Measurements from ENCODE around the gene SGCG. TPM values are rescaled to one million over a fixed set of nuclear protein-coding genes. Genes with fewer than 3 reads are reported as not detected.
"Not testable (repeated sequence)": the region's sequence is repeated elsewhere in the genome, so short reads cannot be mapped to it uniquely, and the experiment has no call there.

The SGCG gene
- polyA plus RNA-seq, 3 donors, result 3.4 to 5.2 (median 4.1) TPM

- DNase-seq (ENCODE audit: extremely low read depth in 1 of 11, low read depth in 9 of 11, low spot score in 4 of 11), result no peak
Observed at GRCh38 chr13:23201870-23202269, 21.1 kb downstream of the SGCG start.

- DNase-seq (ENCODE audit: extremely low read depth in 1 of 11, low read depth in 9 of 11, low spot score in 4 of 11), result no peak
Observed at GRCh38 chr13:23202383-23202782, 21.6 kb downstream of the SGCG start.

- DNase-seq (ENCODE audit: extremely low read depth in 1 of 11, low read depth in 9 of 11, low spot score in 4 of 11), result no peak
Observed at GRCh38 chr13:23203516-23203915, 22.7 kb downstream of the SGCG start.

DNA sequence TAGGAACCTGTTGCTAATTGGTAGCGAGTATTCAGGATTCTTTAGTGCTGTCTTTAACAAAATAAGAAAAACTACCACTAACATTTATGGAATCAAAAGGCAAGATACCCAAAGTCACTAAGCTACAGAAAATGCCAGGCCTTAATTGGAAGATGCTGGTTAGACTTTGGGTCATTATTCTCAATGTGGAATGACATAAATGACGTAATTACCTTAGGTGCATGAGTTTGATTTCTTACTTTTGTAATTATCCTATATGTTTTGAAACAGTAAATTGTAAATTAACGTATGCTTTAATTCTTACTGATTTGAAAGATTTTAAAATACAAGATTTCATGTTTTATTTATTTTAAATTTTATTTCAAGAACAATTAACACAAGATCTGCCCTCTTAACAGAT is 25.0 kb downstream of the SGCG start:
- DNase-seq (ENCODE audit: extremely low read depth in 1 of 11, low read depth in 9 of 11, low spot score in 4 of 11), result no peak

DNA sequence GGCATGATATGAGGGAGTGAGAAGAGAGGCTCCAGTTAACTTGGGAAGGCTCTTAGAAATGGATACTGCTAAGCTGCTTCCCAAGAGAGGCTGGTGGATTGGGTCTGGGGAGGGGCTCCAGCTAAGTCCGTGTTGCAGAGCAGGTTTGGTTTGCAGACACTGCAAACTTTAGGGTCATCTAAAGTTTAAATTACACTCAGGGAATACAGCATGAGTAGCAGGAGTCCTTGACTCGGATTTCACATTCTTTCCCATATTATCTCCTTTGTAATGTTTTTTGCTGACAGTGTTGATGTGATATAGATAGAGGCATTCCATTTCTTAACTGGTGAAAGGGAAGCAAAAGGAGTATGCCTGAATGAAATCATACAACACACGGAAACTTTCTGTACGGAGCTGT is 31.9 kb downstream of the SGCG start:
- peak in 4 of 11 donors; percentile 1 to 20 (median 4) for DNase-seq (ENCODE audit: extremely low read depth in 1 of 11, low read depth in 9 of 11, low spot score in 4 of 11)

DNA sequence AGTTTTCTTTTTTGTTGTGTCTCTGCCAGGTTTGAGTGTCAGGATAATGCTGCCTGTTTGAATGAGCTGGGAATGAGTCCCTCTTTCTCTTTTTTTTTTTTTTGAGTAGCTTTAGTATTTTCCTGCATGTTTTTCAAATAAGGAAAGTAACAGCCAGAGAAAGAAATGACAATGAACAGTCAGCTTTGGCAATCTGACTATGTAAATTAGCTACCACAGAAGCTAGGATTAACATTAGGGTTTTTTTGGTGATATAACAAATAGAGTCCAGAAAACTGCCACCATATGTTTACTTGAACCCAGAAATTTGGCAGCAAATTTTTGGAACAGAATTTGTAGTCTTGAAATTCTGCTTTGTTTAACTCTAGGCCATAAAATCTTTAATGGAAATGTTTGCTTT is 50.5 kb downstream of the SGCG start:
- DNase-seq (ENCODE audit: extremely low read depth in 1 of 11, low read depth in 9 of 11, low spot score in 4 of 11), result no peak

GRCh38 chr13:23235994-23236393 is 55.2 kb downstream of the SGCG start:
- DNase-seq (ENCODE audit: extremely low read depth in 1 of 11, low read depth in 9 of 11, low spot score in 4 of 11), result no peak

GRCh38 chr13:23243066-23243465 is 62.3 kb downstream of the SGCG start:
- no peak for DNase-seq (ENCODE audit: extremely low read depth in 1 of 11, low read depth in 9 of 11, low spot score in 4 of 11)

DNA sequence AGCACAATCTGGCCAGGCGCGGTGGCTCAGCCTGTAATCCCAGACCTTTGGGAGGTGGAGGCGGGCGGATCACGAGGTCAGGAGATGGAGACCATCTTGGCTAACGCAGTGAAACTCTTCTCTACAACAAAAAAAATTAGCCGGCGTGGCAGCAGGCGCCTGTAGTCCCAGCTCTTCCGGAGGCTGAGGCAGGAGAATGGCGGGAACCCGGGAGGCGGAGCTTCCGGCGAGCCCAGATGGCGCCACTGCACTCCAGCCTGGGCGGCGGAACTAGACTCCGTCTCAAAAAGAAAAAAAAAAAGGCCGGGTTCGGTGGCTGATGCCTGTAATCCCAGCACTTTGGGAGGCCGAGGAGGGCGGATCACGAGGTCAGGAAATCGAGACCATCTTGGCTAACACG is 67.6 kb downstream of the SGCG start:
- not testable (repeated sequence) for DNase-seq (ENCODE audit: extremely low read depth in 1 of 11, low read depth in 9 of 11, low spot score in 4 of 11)

- DNase-seq (ENCODE audit: extremely low read depth in 1 of 11, low read depth in 9 of 11, low spot score in 4 of 11), result no peak
Observed at GRCh38 chr13:23254506-23254905, 73.7 kb downstream of the SGCG start.

- DNase-seq (ENCODE audit: extremely low read depth in 1 of 11, low read depth in 9 of 11, low spot score in 4 of 11), result no peak
Observed at GRCh38 chr13:23267571-23267970, 86.8 kb downstream of the SGCG start.

- no peak for DNase-seq (ENCODE audit: extremely low read depth in 1 of 11, low read depth in 9 of 11, low spot score in 4 of 11)
Observed at GRCh38 chr13:23268441-23268840, 87.7 kb downstream of the SGCG start.

DNA sequence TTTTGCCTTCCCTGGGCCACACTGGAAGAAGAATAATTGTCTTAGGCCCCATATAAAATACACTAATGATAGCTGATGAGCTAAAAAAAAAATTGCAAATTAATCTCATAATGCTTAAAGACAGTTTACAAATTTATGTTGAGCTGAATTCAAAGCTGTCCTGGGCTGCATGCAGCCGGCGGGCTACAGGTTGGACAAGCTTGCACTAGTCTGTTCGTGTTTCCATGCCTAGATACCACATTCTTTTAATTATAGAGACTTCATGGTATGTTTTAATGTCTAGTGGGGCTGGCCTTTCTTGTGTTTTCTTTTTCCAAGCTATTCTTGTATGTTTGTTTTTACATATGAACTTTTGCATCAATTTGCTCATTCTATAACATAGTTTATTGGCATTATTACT is 90.6 kb downstream of the SGCG start:
- DNase-seq (ENCODE audit: extremely low read depth in 1 of 11, low read depth in 9 of 11, low spot score in 4 of 11), result no peak

GRCh38 chr13:23273498-23273897 is 92.7 kb downstream of the SGCG start:
- no peak for DNase-seq (ENCODE audit: extremely low read depth in 1 of 11, low read depth in 9 of 11, low spot score in 4 of 11)

- no peak for DNase-seq (ENCODE audit: extremely low read depth in 1 of 11, low read depth in 9 of 11, low spot score in 4 of 11)
Observed at GRCh38 chr13:23279321-23279720, 98.5 kb downstream of the SGCG start.

GRCh38 chr13:23288564-23288963 is 107.8 kb downstream of the SGCG start:
- DNase-seq (ENCODE audit: extremely low read depth in 1 of 11, low read depth in 9 of 11, low spot score in 4 of 11), result no peak

GRCh38 chr13:23288995-23289394 is 108.2 kb downstream of the SGCG start:
- no peak for DNase-seq (ENCODE audit: extremely low read depth in 1 of 11, low read depth in 9 of 11, low spot score in 4 of 11)

DNA sequence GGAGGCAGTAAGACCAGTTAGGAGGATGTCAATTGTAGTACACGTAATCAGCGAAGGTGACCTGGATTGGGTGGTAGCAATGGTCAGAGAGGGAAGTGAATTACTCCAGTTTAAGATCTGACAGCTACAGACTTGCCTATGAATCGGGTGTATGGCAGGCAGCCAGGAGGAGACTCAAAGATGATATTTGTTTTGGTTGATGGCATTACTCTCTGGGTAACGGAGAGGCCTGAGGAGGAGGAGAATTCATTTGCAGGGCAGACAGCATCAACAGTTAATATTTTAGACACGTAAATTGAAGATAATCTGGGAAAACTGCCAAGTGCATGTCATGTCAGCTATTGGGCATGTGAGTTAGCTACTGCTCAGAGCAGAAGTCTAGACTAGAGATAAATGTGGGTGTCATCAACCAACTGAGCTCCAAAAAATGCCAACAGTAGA is 109.2 kb downstream of the SGCG start:
- DNase-seq (ENCODE audit: extremely low read depth in 1 of 11, low read depth in 9 of 11, low spot score in 4 of 11), result peak in 1 of 11 donors; percentile 22

DNA sequence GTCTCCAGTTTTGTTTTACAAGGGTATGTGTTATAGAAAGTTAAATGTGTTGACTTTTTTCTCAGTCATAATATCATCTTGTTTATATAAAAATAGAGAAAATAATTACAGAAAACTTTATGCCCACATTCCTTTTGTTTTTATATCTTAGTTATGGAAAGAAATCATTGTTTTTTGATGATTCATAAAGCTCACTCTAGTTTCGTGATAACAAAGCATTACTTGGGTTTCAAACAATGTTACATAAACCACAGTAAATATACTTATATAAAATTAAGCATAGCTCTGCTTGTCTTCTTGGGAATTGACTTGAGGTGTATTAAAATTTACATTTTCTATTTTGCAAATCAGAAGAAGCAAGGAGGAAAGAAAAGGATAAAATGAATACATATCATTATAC is 111.8 kb downstream of the SGCG start:
- DNase-seq (ENCODE audit: extremely low read depth in 1 of 11, low read depth in 9 of 11, low spot score in 4 of 11), result no peak

DNA sequence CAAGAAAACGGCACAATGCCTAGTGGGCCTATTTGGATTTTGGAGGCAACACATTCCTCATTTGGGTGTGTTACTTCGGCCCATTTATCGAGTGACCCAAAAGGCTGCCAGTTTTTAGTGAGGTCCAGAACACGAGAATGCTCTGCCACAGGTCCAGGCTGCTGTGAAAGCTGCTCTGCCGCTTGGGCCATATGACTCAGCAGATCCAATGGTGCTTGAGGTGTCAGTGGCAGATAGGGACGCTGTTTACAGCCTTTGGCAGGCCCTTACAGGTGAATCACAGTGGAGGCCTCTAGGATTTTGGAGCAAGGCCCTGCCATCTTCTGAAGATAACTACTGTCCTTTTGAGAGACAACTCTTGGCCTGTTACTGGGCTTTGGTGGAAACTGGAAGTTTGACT is 134.1 kb downstream of the SGCG start:
- DNase-seq (ENCODE audit: extremely low read depth in 1 of 11, low read depth in 9 of 11, low spot score in 4 of 11), result not testable (repeated sequence)

DNA sequence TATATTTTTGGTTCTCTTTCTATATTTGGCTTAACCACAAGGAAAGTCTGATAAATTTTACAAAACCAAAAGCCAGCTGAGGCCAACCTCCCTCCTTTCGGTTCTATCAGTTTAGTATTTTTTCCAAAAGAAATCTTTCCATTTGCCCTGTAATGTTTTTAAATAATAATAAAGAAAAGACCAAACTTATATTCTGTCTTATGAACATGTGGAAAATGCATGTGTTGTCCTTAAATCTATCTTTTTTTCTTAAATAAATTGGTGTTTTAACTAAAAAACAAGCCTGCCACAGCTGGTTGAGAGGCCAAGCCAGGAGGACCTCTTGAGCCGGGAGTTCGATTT is 139.1 kb downstream of the SGCG start:
- DNase-seq (ENCODE audit: extremely low read depth in 1 of 11, low read depth in 9 of 11, low spot score in 4 of 11), result no peak

DNA sequence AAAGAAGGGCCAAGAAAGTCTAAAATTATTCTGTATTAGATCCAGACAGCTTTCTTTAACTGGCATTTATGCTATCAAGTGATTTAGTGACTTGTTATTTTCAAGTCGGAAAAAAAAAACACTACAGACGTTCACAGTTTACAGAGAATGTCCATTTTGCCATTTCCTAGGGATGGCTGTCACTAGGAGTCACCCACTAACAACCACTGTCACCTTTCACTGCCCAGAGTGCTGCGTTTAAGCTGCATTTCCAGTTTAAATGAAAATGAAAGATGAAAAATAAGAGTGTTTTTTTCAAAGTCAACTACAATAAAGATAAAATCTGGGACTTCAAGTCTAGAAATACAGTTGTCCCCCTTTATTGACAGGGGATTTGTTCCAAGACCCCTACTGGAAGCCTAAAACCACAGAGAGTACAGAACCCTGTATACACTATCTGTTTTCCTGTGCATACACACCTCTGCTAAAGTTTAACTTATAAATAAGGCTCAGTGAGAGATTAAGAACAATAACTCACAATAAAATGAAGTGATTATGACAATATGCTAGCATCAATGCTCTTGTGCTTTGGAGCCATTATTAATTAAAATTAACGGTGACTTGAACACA is 140.3 kb downstream of the SGCG start:
- no peak for DNase-seq (ENCODE audit: extremely low read depth in 1 of 11, low read depth in 9 of 11, low spot score in 4 of 11)

Measured in renal cortex interstitium (tissue), 11 donors.